ENCODE measurements around the gene SLC25A53.

DNA sequence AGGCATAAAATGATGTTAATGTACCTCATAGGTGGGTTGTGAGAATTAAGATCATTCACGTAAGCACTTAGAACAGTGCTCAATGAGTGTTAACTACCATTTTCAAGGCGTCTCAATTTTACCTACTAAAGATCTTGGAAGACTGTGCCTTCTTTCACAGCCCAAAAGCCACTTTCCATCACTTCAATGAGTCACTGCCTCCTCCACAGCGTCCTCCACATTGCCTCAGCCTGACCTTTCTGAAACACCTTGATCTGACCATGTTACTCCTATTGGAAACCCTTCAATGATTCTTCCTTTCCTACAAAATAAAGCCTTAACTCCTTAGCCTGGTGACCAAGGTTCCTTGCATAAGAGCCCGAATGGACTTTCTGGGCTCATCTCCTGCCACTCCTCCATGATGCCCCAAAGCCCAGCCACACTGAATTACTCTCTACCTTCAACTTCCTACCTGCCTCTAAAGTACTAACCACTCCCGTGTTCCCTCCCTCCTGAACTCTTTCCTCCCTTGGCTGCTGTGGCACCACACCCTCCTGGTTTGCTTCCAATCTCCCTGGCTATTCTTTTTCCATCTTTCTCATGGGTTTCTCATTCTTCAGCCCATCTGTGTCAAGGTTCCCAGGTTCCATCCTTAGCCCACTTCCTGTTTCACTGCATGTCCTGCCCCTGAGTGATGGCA, 22.1 kb downstream of the SLC25A53 start:
- TF ChIP-seq EZH2 (IDR thresholded peaks at IDR 0.05; ENCODE audit: low read length), result no peak
- TF ChIP-seq, protein P1, sequence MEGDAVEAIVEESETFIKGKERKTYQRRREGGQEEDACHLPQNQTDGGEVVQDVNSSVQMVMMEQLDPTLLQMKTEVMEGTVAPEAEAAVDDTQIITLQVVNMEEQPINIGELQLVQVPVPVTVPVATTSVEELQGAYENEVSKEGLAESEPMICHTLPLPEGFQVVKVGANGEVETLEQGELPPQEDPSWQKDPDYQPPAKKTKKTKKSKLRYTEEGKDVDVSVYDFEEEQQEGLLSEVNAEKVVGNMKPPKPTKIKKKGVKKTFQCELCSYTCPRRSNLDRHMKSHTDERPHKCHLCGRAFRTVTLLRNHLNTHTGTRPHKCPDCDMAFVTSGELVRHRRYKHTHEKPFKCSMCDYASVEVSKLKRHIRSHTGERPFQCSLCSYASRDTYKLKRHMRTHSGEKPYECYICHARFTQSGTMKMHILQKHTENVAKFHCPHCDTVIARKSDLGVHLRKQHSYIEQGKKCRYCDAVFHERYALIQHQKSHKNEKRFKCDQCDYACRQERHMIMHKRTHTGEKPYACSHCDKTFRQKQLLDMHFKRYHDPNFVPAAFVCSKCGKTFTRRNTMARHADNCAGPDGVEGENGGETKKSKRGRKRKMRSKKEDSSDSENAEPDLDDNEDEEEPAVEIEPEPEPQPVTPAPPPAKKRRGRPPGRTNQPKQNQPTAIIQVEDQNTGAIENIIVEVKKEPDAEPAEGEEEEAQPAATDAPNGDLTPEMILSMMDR (optimal IDR thresholded peaks at IDR 0.05 in 1 of 3, IDR thresholded peaks at IDR 0.05 in 1 of 3, conservative IDR thresholded peaks at IDR 0.05 in 1 of 3; ENCODE audit: extremely low read depth in 1 of 3, insufficient read depth in 2 of 3, low read length in 3 of 3), result no peak

All from keratinocyte (primary cell).